Skeletal muscle tissue (tissue), 4 donors: ENCODE measurements around the gene CTDNEP1. TPM values are rescaled to one million over a fixed set of nuclear protein-coding genes. Genes with fewer than 3 reads are reported as not detected.

ENCODE experiments used
- H3K27ac ChIP-seq: one replicate; pipeline ENCODE4 v1.7.0; 2013; ENCODE audit warnings: mild to moderate bottlenecking, low read depth, low read length, inconsistent platforms
- H3K27me3 ChIP-seq, 3 donors: one replicate each; pipeline ENCODE4 v1.7.0; 2013; ENCODE audit warnings: low read length in 3 of 3; ENCODE audit not compliant: control insufficient read depth in 3 of 3, insufficient read depth in 3 of 3
- H3K36me3 ChIP-seq, 3 donors: one replicate each; pipeline ENCODE4 v1.7.0; 2013; ENCODE audit warnings: low read length in 3 of 3; ENCODE audit not compliant: control insufficient read depth in 3 of 3, insufficient read depth in 3 of 3
- H3K4me1 ChIP-seq, 3 donors: one replicate each; pipeline ENCODE4 v1.7.0; 2013; ENCODE audit warnings: low read length in 3 of 3, mild to moderate bottlenecking in 3 of 3; ENCODE audit not compliant: control insufficient read depth in 3 of 3, insufficient read depth in 3 of 3
- H3K4me3 ChIP-seq, 3 donors: one replicate each; pipeline ENCODE4 v1.7.0; 2013; ENCODE audit warnings: low read length in 3 of 3
- H3K9ac ChIP-seq, 3 donors: one replicate each; pipeline ENCODE4 v1.7.0; 2013; ENCODE audit warnings: low read length in 3 of 3, mild to moderate bottlenecking in 3 of 3, moderate library complexity in 2 of 3, low read depth in 1 of 3
- H3K9me3 ChIP-seq, 3 donors: one replicate each; pipeline ENCODE4 v1.7.0; 2013; ENCODE audit warnings: low read length in 3 of 3; ENCODE audit not compliant: control insufficient read depth in 3 of 3
- total RNA-seq: library from RNA; depleted of rRNA; stranded (reverse); fragments of >200 nt; gene quantifications from one replicate; pipeline ENCODE4 v1.2.3, GENCODE V29; 2014
- donor health status: Osteomylitis.

Gene CTDNEP1
- total RNA-seq, 1 donor from 2014 or later = 39.7 TPM

- Histone ChIP-seq H3K9me3 (no peaks in the 10 kb centered on the region), H3K36me3 (peaks cover 26 to 37% (median 28%) of the 10 kb centered on the region in 3 donors), H3K9ac (peak within 1 kb of the TSS; percentile 97 to 99 (median 98)), H3K27ac (peak within 1 kb of the TSS; percentile 99), H3K4me3 (peak within 1 kb of the TSS; percentile 80 to 92 (median 89)), H3K4me1 (peaks cover 49 to 62% (median 54%) of the 10 kb centered on the region in 3 donors), H3K27me3 (peaks cover 0 to 2% (median 0%) of the 10 kb centered on the region in 3 donors)
These were observed 29.8 kb upstream of the CTDNEP1 start, which contains the start of gene SLC2A4 for GRCh38 chr17:7281074-7281952. TSS of gene SLC2A4 (plus strand) at chr17:7281718. CDS start at chr17:7281935, 217 bp downstream.

DNA sequence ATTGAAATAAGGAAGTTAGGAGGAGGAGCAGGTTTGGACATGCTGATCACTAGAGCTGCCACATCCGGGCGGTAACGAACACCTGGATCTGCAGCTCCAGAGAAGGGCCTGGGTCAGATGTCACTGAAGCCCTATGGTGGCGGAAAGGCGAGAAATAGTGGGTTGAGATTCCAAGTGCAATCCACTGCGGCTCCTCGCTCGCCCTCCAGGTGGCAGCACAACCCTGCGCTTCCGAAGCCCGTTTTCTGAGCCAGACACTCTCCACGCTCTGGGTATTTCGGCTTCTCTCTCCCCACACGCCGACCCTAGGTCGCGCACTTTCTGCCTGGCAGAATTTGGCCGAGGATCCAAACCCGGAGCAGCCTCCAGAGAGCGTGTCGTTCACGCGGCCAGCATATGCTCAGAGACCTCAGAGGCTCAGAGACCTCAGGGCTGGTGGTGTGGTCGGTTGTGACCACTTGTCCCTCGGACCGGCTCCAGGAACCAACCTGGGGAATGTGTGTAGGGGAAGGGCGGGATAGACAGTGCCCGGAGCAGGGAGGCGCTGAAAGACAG lies 29.1 kb upstream of the CTDNEP1 start:
- Histone ChIP-seq H3K9me3 (no peaks in the 10 kb centered on the region), H3K27me3 (peaks cover 0 to 2% (median 0%) of the 10 kb centered on the region in 3 donors), H3K36me3 (peaks cover 19 to 30% (median 21%) of the 10 kb centered on the region in 3 donors), H3K4me3 (peak overlapping the region; percentile 77 to 89 (median 78)), H3K27ac (peak overlapping the region; percentile 99), H3K4me1 (peaks cover 45 to 55% (median 47%) of the 10 kb centered on the region in 3 donors), H3K9ac (peak overlapping the region; percentile 91 to 99 (median 97))

GRCh38 chr17:7279448-7279847 lies 27.9 kb upstream of the CTDNEP1 start:
- Histone ChIP-seq H3K9me3 (no peaks in the 10 kb centered on the region), H3K36me3 (peaks cover 7 to 18% (median 10%) of the 10 kb centered on the region in 3 donors), H3K4me1 (peaks cover 33 to 43% (median 36%) of the 10 kb centered on the region in 3 donors), H3K4me3 (no peak overlapping the region), H3K9ac (peak overlapping the region in 1 of 3 donors; percentile 99), H3K27ac (peak overlapping the region; percentile 99), H3K27me3 (peaks cover 0 to 2% (median 0%) of the 10 kb centered on the region in 3 donors)

DNA sequence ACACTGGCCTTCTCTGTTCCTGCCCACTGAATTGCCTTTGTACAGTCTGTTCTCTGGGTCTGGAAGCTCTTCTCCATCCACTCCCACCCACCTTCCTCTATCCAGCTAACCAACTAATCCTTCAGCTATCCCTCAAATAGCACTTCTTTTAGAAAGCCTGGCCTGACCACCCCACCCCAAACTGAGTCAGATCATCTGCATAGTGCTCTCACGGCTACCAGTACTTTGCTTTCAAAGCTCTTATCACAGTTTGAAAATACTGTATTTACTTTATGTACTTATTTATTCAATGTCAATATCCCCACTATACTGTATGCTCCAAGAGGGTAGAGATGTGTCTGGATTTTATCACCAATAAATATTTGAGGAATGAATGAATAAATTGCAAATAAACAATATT lies 15.2 kb upstream of the CTDNEP1 start:
- H3K9ac ChIP-seq = no peak overlapping the region
- no peak overlapping the region for H3K4me3 ChIP-seq
- no peak overlapping the region for H3K27ac ChIP-seq
- H3K36me3 ChIP-seq = no peaks in the 10 kb centered on the region
- H3K9me3 ChIP-seq = no peaks in the 10 kb centered on the region
- H3K4me1 ChIP-seq = peaks cover 8 to 16% (median 10%) of the 10 kb centered on the region in 3 donors
- peaks cover 15 to 24% (median 20%) of the 10 kb centered on the region in 3 donors for H3K27me3 ChIP-seq

DNA sequence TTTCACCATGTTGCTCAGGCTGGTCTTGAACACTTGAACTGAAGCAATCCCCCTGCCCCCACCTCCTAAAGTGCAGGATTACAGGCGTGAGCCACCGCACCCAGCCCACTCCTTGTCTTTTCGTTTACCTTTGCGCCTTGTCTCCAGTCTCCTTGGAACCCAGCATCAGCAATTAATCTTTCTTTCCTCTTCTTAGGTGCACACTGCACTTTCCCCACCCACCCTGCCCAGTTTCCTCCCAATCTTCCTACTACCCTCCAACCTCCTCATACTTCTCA lies 12.2 kb upstream of the CTDNEP1 start:
- Histone ChIP-seq H3K27ac (no peak overlapping the region), H3K4me3 (no peak overlapping the region), H3K9ac (no peak overlapping the region), H3K36me3 (peaks cover 8 to 10% (median 9%) of the 10 kb centered on the region in 3 donors), H3K27me3 (peaks cover 25 to 40% (median 37%) of the 10 kb centered on the region in 3 donors), H3K4me1 (peaks cover 13 to 26% (median 20%) of the 10 kb centered on the region in 3 donors), H3K9me3 (no peaks in the 10 kb centered on the region)

- Histone ChIP-seq H3K4me3 (peak overlapping the region in 2 of 3 donors; percentile 45 to 54), H3K27ac (no peak overlapping the region), H3K9me3 (no peaks in the 10 kb centered on the region), H3K4me1 (peaks cover 13 to 26% (median 20%) of the 10 kb centered on the region in 3 donors), H3K9ac (no peak overlapping the region), H3K36me3 (peaks cover 13 to 15% (median 14%) of the 10 kb centered on the region in 3 donors), H3K27me3 (peaks cover 25 to 40% (median 37%) of the 10 kb centered on the region in 3 donors)
These were observed 11.6 kb upstream of the CTDNEP1 start for GRCh38 chr17:7262935-7263800.

- Histone ChIP-seq H3K27ac (no peak within 1 kb of the TSS), H3K36me3 (peaks cover 15 to 21% (median 17%) of the 10 kb centered on the region in 3 donors), H3K4me1 (peaks cover 13 to 26% (median 20%) of the 10 kb centered on the region in 3 donors), H3K4me3 (peak within 1 kb of the TSS; percentile 36 to 56 (median 45)), H3K27me3 (peaks cover 25 to 40% (median 37%) of the 10 kb centered on the region in 3 donors), H3K9ac (peak within 1 kb of the TSS in 2 of 3 donors; percentile 59 to 71), H3K9me3 (no peaks in the 10 kb centered on the region)
These were observed 10.8 kb upstream of the CTDNEP1 start, which contains the start of gene CLDN7 for GRCh38 chr17:7262192-7262934. TSS of gene CLDN7 (minus strand) at chr17:7262478. CDS start at chr17:7262043, 435 bp downstream.

GRCh38 chr17:7261379-7262191 lies 10.1 kb upstream of the CTDNEP1 start:
- Histone ChIP-seq H3K27ac (no peak overlapping the region), H3K27me3 (peaks cover 25 to 40% (median 37%) of the 10 kb centered on the region in 3 donors), H3K9ac (peak overlapping the region; percentile 43 to 71 (median 59)), H3K36me3 (peaks cover 22 to 27% (median 25%) of the 10 kb centered on the region in 3 donors), H3K9me3 (no peaks in the 10 kb centered on the region), H3K4me3 (peak overlapping the region; percentile 36 to 56 (median 54)), H3K4me1 (peaks cover 13 to 26% (median 20%) of the 10 kb centered on the region in 3 donors)
